Left lung (tissue), 10 donors: Measurements from ENCODE around the gene MRE11. TPM values are rescaled to one million over a fixed set of nuclear protein-coding genes. Genes with fewer than 3 reads are reported as not detected.

ENCODE experiments used
- ATAC-seq: fragments of 200-7000 bp; cut with Tn5 transposase; one replicate; pipeline ENCODE4 v1.9.1; 2020; ENCODE audit warnings: moderate library complexity
- DNase-seq, 4 donors: peaks; one replicate each; pipeline ENCODE4 v3.0.0-alpha.2; 2013 to 2020
- H3K27ac ChIP-seq, 2 donors: fragments of 200-600 bp; sonication (generic) in 1 of 2; one replicate each; pipeline versions ENCODE4 v1.5.0 to v1.8.0; 2020 to 2021
- H3K27me3 ChIP-seq, 2 donors: fragments of 200-600 bp; sonication (generic) in 1 of 2; one replicate each; pipeline versions ENCODE4 v1.5.0 to v1.8.0; 2020 to 2021
- H3K36me3 ChIP-seq, 2 donors: fragments of 200-600 bp; sonication (generic) in 1 of 2; one replicate each; pipeline versions ENCODE4 v1.5.0 to v1.8.0; 2020 to 2021
- H3K4me1 ChIP-seq, 2 donors: fragments of 200-600 bp; one replicate each; pipeline ENCODE4 v1.8.0; 2021
- H3K4me3 ChIP-seq, 2 donors: fragments of 200-600 bp; sonication (generic) in 1 of 2; one replicate each; pipeline versions ENCODE4 v1.5.0 to v1.8.0; 2020 to 2021; ENCODE audit warnings: mild to moderate bottlenecking in 1 of 2
- H3K9me3 ChIP-seq, 2 donors: fragments of 200-600 bp; sonication (generic) in 1 of 2; one replicate each; pipeline versions ENCODE4 v1.5.0 to v1.8.0; 2020 to 2021
- intact Hi-C, 2 donors: fragments of 100-400 bp; cut with DNase I; formaldehyde crosslinking; loops; one replicate each; pipeline versions ENCODE4 v1.11.2 to v1.14.2; 2022
- polyA plus RNA-seq, 6 donors: library from polyadenylated mRNA; unstranded; fragments of 120-200 nt; gene quantifications; one replicate each; pipeline ENCODE4 v1.2.1, GENCODE V29; 2013; ENCODE audit not compliant: insufficient read length in 6 of 6
- total RNA-seq, 2 donors: library from RNA; stranded (reverse); fragmentation: NEBNext Ultra II Directional; extraction: Animal tissue kit (Norgen Biotek cat#: 25700); gene quantifications; one replicate each; pipeline ENCODE4 v1.2.1, GENCODE V29; 2021
- TF ChIP-seq, protein P1 (sequence below), 2 donors: fragments of 200-600 bp; sonication (generic) in 1 of 2; IDR thresholded peaks; one replicate each; pipeline versions ENCODE4 v1.5.0 to v1.8.0; 2021; ENCODE audit warnings: antibody characterized with exemption in 2 of 2
- donor health status: DM: no; HTN: yes; CAD: no.
- donor health status: DM: no; HTN: no; CAD: no.

Gene MRE11
- total and polyA plus RNA-seq, 8 donors: 15.5 to 45.3 (median 33.2) TPM

DNA sequence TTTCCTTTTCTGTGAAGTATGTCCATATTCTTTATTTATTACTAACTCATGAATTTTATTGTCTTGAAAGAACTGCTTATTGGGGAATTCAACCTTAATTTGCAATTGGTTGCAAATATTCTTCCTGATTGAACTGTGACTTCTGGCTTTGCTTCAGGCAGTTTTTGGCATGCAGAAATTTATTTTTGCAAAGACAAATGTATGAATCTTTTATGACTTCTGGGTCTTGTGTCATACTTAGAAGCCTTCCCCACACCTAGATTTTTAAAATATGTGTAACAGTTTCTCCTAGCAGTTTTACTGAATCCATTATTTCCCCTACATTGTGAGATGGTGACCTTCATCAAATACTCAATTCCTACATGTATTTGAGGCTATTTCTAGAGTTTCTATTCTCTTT, 12.3 kb downstream of the MRE11 start:
- Histone ChIP-seq H3K36me3 (peaks cover 0 to 67% of the 10 kb centered on the region in 2 donors), H3K27me3 (no peaks in the 10 kb centered on the region), H3K4me1 (peaks cover 0 to 3% of the 10 kb centered on the region in 2 donors), H3K9me3 (no peaks in the 10 kb centered on the region), H3K4me3 (no peak overlapping the region), H3K27ac (no peak overlapping the region)
- DNase-seq (no peak), ATAC-seq (no peak)
- TF ChIP-seq, protein P1, sequence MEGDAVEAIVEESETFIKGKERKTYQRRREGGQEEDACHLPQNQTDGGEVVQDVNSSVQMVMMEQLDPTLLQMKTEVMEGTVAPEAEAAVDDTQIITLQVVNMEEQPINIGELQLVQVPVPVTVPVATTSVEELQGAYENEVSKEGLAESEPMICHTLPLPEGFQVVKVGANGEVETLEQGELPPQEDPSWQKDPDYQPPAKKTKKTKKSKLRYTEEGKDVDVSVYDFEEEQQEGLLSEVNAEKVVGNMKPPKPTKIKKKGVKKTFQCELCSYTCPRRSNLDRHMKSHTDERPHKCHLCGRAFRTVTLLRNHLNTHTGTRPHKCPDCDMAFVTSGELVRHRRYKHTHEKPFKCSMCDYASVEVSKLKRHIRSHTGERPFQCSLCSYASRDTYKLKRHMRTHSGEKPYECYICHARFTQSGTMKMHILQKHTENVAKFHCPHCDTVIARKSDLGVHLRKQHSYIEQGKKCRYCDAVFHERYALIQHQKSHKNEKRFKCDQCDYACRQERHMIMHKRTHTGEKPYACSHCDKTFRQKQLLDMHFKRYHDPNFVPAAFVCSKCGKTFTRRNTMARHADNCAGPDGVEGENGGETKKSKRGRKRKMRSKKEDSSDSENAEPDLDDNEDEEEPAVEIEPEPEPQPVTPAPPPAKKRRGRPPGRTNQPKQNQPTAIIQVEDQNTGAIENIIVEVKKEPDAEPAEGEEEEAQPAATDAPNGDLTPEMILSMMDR (IDR thresholded peaks at IDR 0.05): no peak
- intact Hi-C loops: no loop called here

DNA sequence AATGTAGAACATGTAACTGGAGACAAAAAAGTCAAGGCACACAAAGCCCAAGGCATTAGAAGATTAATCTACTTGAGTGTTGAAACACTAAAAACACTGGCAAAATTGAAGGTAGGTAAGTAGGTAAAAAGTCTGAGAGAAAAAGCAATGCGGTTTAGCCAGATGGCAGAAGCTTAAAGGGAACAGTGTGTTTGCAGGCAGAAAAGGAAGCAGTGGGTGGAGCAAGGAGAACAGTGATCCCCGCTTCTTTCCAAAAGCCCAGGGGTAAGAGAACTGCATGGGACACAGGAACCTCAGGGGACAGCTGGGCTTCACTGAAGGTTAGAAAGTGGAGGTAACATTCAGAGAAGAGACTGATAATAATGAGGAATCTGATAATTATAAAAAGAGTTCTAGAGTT, 16.0 kb downstream of the MRE11 start:
- TF ChIP-seq, protein P1 (IDR thresholded peaks at IDR 0.05): no peak

DNA sequence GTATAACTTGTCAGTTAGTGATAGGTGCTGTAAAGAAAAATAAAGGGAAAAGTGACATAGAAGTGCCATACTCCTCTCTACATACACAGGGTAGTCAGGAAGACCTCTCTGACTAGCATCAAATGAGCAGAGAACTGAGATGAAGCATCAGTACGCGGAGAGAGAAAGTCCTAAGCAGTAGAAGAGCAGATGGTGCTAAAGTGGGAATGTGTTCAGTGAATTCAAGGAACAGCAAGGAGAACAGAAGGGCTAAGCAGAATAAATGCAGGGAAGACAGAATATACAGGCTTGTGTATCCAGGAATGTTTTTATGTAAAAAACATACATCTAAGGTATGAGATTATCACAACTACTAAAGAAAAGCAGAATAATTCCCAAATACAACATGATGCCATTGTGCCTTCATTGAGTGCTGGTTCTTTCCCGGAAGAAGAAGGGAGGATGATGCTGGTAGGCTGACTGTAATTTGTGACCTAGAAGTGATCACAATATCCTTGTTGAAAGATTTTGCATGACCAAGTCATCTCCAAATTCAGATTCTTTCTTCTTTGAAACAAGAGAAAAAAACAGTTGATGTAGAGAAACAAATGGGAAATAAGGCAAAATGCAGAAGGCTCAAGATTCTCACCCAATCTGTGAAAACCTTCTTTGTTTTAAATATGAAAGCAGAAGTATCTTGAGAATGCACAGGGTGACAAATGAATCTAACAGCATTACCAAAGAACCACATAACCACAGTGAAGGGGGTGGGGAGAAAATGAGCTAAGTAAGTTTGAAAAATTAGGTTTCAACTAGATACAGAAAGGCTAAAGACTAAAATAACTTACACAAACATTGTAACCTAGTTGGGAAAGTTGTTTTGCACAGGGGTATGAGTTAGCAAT, 20.5 kb downstream of the MRE11 start:
- DNase-seq (no peak), ATAC-seq (no peak)
- peaks cover 0 to 38% of the 10 kb centered on the region in 2 donors for H3K36me3 ChIP-seq
- no peaks in the 10 kb centered on the region for H3K9me3 ChIP-seq
- intact Hi-C loops: no loop called here
- TF ChIP-seq, protein P1 (IDR thresholded peaks at IDR 0.05): no peak
- H3K27me3 ChIP-seq: no peaks in the 10 kb centered on the region
- no peak overlapping the region for H3K27ac ChIP-seq
- peaks cover 0 to 8% of the 10 kb centered on the region in 2 donors for H3K4me1 ChIP-seq
- H3K4me3 ChIP-seq: no peak overlapping the region

More for the DNA sequence above, 16.0 kb downstream of the MRE11 start:
- ATAC-seq (no peak), DNase-seq (no peak)
- no peak overlapping the region for H3K27ac ChIP-seq
- intact Hi-C loops: no loop called here
- no peaks in the 10 kb centered on the region for H3K27me3 ChIP-seq
- no peak overlapping the region for H3K4me3 ChIP-seq
- peaks cover 0 to 42% of the 10 kb centered on the region in 2 donors for H3K36me3 ChIP-seq
- no peaks in the 10 kb centered on the region for H3K9me3 ChIP-seq
- peaks cover 0 to 8% of the 10 kb centered on the region in 2 donors for H3K4me1 ChIP-seq

DNA sequence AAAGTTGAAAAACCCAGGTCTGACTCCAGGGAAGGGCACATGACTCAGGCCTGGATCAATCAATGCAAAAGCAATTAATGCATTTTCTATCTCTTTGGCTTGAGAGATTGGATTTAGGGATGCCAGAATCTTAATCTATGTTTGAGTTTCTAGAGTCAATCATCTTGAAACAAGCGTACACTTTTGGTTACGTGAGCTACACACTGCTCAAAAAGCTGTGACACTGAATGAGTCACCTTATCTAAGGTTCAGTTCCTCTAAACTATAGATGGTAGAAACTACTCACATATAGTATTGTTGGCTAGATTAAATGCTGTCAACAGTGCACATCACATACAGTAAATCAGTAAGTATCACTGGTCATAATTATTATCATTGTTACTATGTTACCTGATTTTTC, 24.2 kb downstream of the MRE11 start:
- no peak overlapping the region for H3K27ac ChIP-seq
- H3K36me3 ChIP-seq: peaks cover 0 to 56% of the 10 kb centered on the region in 2 donors
- DNase-seq: no peak
- H3K27me3 ChIP-seq: no peaks in the 10 kb centered on the region
- no peak overlapping the region for H3K4me3 ChIP-seq
- peaks cover 0 to 5% of the 10 kb centered on the region in 2 donors for H3K4me1 ChIP-seq
- no peak for ATAC-seq
- intact Hi-C loops: no loop called here
- H3K9me3 ChIP-seq: no peaks in the 10 kb centered on the region
- TF ChIP-seq, protein P1 (IDR thresholded peaks at IDR 0.05): no peak

DNA sequence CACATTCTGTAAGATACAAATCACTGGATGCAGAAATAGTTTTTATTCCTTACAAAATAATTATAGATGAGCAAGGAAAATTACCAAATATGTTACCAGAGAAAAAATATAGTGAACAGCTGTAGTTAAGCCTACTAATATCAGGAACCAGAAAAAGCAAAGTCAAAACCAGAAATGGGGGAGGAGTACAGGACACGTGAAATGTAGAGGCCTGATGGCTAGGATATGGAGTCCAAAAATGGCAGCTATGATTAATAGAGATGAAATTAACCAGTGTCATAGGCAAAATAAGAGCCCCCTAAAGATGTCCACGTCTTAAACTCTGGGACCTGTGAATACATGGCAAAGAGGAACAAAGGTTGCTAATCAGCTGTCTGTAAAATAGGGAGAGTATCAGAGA, 34.1 kb downstream of the MRE11 start:
- ATAC-seq: no peak
- intact Hi-C loops: no loop called here
- no peaks in the 10 kb centered on the region for H3K9me3 ChIP-seq

More for the DNA sequence above, 34.1 kb downstream of the MRE11 start:
- no peak overlapping the region for H3K4me3 ChIP-seq
- no peak overlapping the region for H3K27ac ChIP-seq
- no peaks in the 10 kb centered on the region for H3K4me1 ChIP-seq
- TF ChIP-seq, protein P1 (IDR thresholded peaks at IDR 0.05): no peak
- no peaks in the 10 kb centered on the region for H3K27me3 ChIP-seq
- no peak for DNase-seq
- H3K36me3 ChIP-seq: peaks cover 0 to 35% of the 10 kb centered on the region in 2 donors
